HL-60/S4 (cell line): ENCODE results near the gene CDH4.

ENCODE experiments used
- in situ Hi-C: fragments of 300-500 bp; cut with MboI; formaldehyde crosslinking; loops from 2 replicates; pipeline ENCODE4 v1.14.3; 2022; ENCODE audit warnings: low sequenced_read_pairs

Gene CDH4

GRCh38 chr20:61524951-61525666 is 273.0 kb downstream of the CDH4 start:
- in situ Hi-C loops, result no loop called here

- in situ Hi-C loops, result no loop called here
Measured at GRCh38 chr20:61525781-61526431, 273.8 kb downstream of the CDH4 start.

- in situ Hi-C loops, result no loop called here
Measured at GRCh38 chr20:61526907-61527306, 274.8 kb downstream of the CDH4 start.

GRCh38 chr20:61527626-61528025 is 275.6 kb downstream of the CDH4 start:
- in situ Hi-C loops, result no loop called here

GRCh38 chr20:61528591-61528990 is 276.5 kb downstream of the CDH4 start:
- in situ Hi-C loops, result no loop called here

- in situ Hi-C loops, result no loop called here
Measured at GRCh38 chr20:61529354-61529753, 277.3 kb downstream of the CDH4 start.

GRCh38 chr20:61531553-61532345 is 279.7 kb downstream of the CDH4 start:
- in situ Hi-C loops, result no loop called here

- in situ Hi-C loops, result no loop called here
Measured at GRCh38 chr20:61532736-61533135, 280.7 kb downstream of the CDH4 start.

- in situ Hi-C loops, result no loop called here
Measured at GRCh38 chr20:61533231-61533631, 281.2 kb downstream of the CDH4 start.

GRCh38 chr20:61534346-61534745 is 282.3 kb downstream of the CDH4 start:
- in situ Hi-C loops, result no loop called here

- in situ Hi-C loops, result no loop called here
Measured at GRCh38 chr20:61535091-61535490, 283.0 kb downstream of the CDH4 start.

GRCh38 chr20:61535536-61535935 is 283.5 kb downstream of the CDH4 start:
- in situ Hi-C loops, result no loop called here

GRCh38 chr20:61535956-61536355 is 283.9 kb downstream of the CDH4 start:
- in situ Hi-C loops, result no loop called here

GRCh38 chr20:61536671-61537070 is 284.6 kb downstream of the CDH4 start:
- in situ Hi-C loops, result no loop called here

- in situ Hi-C loops, result no loop called here
Measured at GRCh38 chr20:61537239-61538182, 285.4 kb downstream of the CDH4 start.

- in situ Hi-C loops, result no loop called here
Measured at GRCh38 chr20:61538183-61538942, 286.3 kb downstream of the CDH4 start.

GRCh38 chr20:61538943-61539265 is 286.8 kb downstream of the CDH4 start:
- in situ Hi-C loops, result no loop called here

- in situ Hi-C loops, result no loop called here
Measured at GRCh38 chr20:61539706-61540360, 287.8 kb downstream of the CDH4 start.

- in situ Hi-C loops, result no loop called here
Measured at GRCh38 chr20:61541537-61541936, 289.5 kb downstream of the CDH4 start.

- in situ Hi-C loops, result no loop called here
Measured at GRCh38 chr20:61543086-61543485, 291.0 kb downstream of the CDH4 start.
